HepG2 (cell line): ENCODE measurements around the gene ARHGAP29. TPM values are rescaled to one million over a fixed set of nuclear protein-coding genes. Genes with fewer than 3 reads are reported as not detected.

Experiments used
- ARNT ChIP-seq: fragments of 450-650 bp; IDR thresholded peaks from 2 replicates; pipeline ENCODE4 v1.6.1; 2017
- ATF3 ChIP-seq: sonication (generic); formaldehyde crosslinking; IDR thresholded peaks from 2 replicates; pipeline ENCODE4 v1.4.0; 2020; ENCODE audit warnings: missing genetic modification reagents
- ETS1 ChIP-seq: sonication (generic); formaldehyde crosslinking; IDR thresholded peaks from 2 replicates; pipeline ENCODE4 v1.4.0; 2020; ENCODE audit warnings: missing genetic modification reagents
- FIP1L1 ChIP-seq: fragments of 200-400 bp; formaldehyde crosslinking; IDR thresholded peaks from 2 replicates; pipeline ENCODE4 v1.6.1; 2018; ENCODE audit warnings: low read depth, mild to moderate bottlenecking, low read length, moderate library complexity, borderline replicate concordance; ENCODE audit not compliant: insufficient read depth
- HOXA3 ChIP-seq: sonication (generic); formaldehyde crosslinking; IDR thresholded peaks from 2 replicates; pipeline ENCODE4 v1.5.0; 2020; ENCODE audit warnings: missing genetic modification reagents
- HOXA5 ChIP-seq: sonication (generic); formaldehyde crosslinking; IDR thresholded peaks from 2 replicates; pipeline ENCODE4 v1.4.0; 2020; ENCODE audit warnings: missing genetic modification reagents
- JUN ChIP-seq: sonication (generic); formaldehyde crosslinking; IDR thresholded peaks from 2 replicates; pipeline ENCODE4 v1.4.0; 2020; ENCODE audit warnings: mild to moderate bottlenecking, missing genetic modification reagents
- KLF12 ChIP-seq: sonication (generic); formaldehyde crosslinking; IDR thresholded peaks from 2 replicates; pipeline ENCODE4 v1.4.0; 2020; ENCODE audit warnings: missing genetic modification reagents, borderline replicate concordance
- MIXL1 ChIP-seq: IDR thresholded peaks from 2 replicates; pipeline ENCODE4 v1.6.1; 2016
- MLLT10 ChIP-seq: sonication (generic); formaldehyde crosslinking; IDR thresholded peaks from 2 replicates; pipeline ENCODE4 v1.4.0; 2020; ENCODE audit warnings: missing genetic modification reagents
- NFKB2 ChIP-seq: sonication (generic); formaldehyde crosslinking; IDR thresholded peaks from 2 replicates; pipeline ENCODE4 v1.4.0; 2020; ENCODE audit warnings: missing genetic modification reagents, borderline replicate concordance
- PPARG ChIP-seq: conservative IDR thresholded peaks from 2 replicates; pipeline ENCODE4 v1.6.1; 2016; ENCODE audit warnings: missing biosample characterization, missing genetic modification reagents
- RAD21 ChIP-seq: fragments of 450-650 bp; formaldehyde crosslinking; IDR thresholded peaks from 2 replicates; pipeline ENCODE4 v1.5.0; 2020; ENCODE audit warnings: mild to moderate bottlenecking
- RAD51 ChIP-seq: fragments of 450-650 bp; IDR thresholded peaks from 2 replicates; pipeline ENCODE4 v1.6.1; 2016; ENCODE audit warnings: borderline replicate concordance
- RBM39 ChIP-seq: fragments of 200-400 bp; formaldehyde crosslinking; IDR thresholded peaks from one replicate; pipeline ENCODE4 v1.6.1; 2018; ENCODE audit warnings: antibody characterized with exemption, mild to moderate bottlenecking, low read depth, low read length; ENCODE audit not compliant: poor library complexity, severe bottlenecking
- REPIN1 ChIP-seq: sonication (generic); formaldehyde crosslinking; IDR thresholded peaks from 2 replicates; pipeline ENCODE4 v1.8.0; 2022; ENCODE audit warnings: missing genetic modification reagents, low read depth, mild to moderate bottlenecking, borderline replicate concordance
- RFXANK ChIP-seq: IDR thresholded peaks from 2 replicates; pipeline ENCODE4 v1.6.1; 2016
- TOE1 ChIP-seq: sonication (generic); formaldehyde crosslinking; IDR thresholded peaks from 2 replicates; pipeline ENCODE4 v1.4.0; 2020; ENCODE audit warnings: mild to moderate bottlenecking, missing genetic modification reagents
- TRIM24 ChIP-seq: sonication (generic); formaldehyde crosslinking; IDR thresholded peaks from 2 replicates; pipeline ENCODE4 v1.8.0; 2022; ENCODE audit warnings: mild to moderate bottlenecking, missing genetic modification reagents
- ZBTB1 ChIP-seq: sonication (generic); formaldehyde crosslinking; IDR thresholded peaks from 2 replicates; pipeline ENCODE4 v1.4.0; 2020; ENCODE audit warnings: missing genetic modification reagents, borderline replicate concordance
- ZBTB21 ChIP-seq: sonication (generic); formaldehyde crosslinking; IDR thresholded peaks from 2 replicates; pipeline ENCODE4 v1.4.0; 2020; ENCODE audit warnings: missing genetic modification reagents
- ZFP41 ChIP-seq: sonication (generic); formaldehyde crosslinking; IDR thresholded peaks from 2 replicates; pipeline ENCODE4 v1.4.0; 2020; ENCODE audit warnings: mild to moderate bottlenecking, missing genetic modification reagents, borderline replicate concordance
- ZNF225 ChIP-seq: sonication (generic); formaldehyde crosslinking; IDR thresholded peaks from 2 replicates; pipeline ENCODE4 v1.4.0; 2020; ENCODE audit warnings: mild to moderate bottlenecking, missing genetic modification reagents
- ZNF337 ChIP-seq: sonication (generic); formaldehyde crosslinking; IDR thresholded peaks from 2 replicates; pipeline ENCODE4 v1.5.1; 2020; ENCODE audit warnings: missing genetic modification reagents, low read depth, mild to moderate bottlenecking, borderline replicate concordance
- ZNF33B ChIP-seq: sonication (generic); formaldehyde crosslinking; IDR thresholded peaks from 2 replicates; pipeline ENCODE4 v1.5.1; 2020; ENCODE audit warnings: mild to moderate bottlenecking, missing genetic modification reagents
- ZNF414 ChIP-seq: sonication (generic); formaldehyde crosslinking; IDR thresholded peaks from 2 replicates; pipeline ENCODE4 v1.5.0; 2020; ENCODE audit warnings: missing genetic modification reagents
- ZNF468 ChIP-seq: sonication (generic); formaldehyde crosslinking; IDR thresholded peaks from 2 replicates; pipeline ENCODE4 v1.8.0; 2022; ENCODE audit warnings: mild to moderate bottlenecking, moderate library complexity, missing genetic modification reagents
- ZNF614 ChIP-seq: IDR thresholded peaks from 2 replicates; pipeline ENCODE4 v1.6.1; 2018; ENCODE audit warnings: missing biosample characterization, missing genetic modification reagents, inconsistent platforms, borderline replicate concordance
- ZNF740 ChIP-seq: sonication (generic); formaldehyde crosslinking; IDR thresholded peaks from 2 replicates; pipeline ENCODE4 v1.4.0; 2020; ENCODE audit warnings: missing genetic modification reagents
- ZNF878 ChIP-seq: sonication (generic); formaldehyde crosslinking; IDR thresholded peaks from 2 replicates; pipeline ENCODE4 v1.8.1; 2023; ENCODE audit warnings: mild to moderate bottlenecking, missing genetic modification reagents, moderate library complexity
- ZSCAN22 ChIP-seq: sonication (generic); formaldehyde crosslinking; IDR thresholded peaks from 2 replicates; pipeline ENCODE4 v1.4.0; 2020; ENCODE audit warnings: mild to moderate bottlenecking, missing genetic modification reagents
- polyA plus RNA-seq, 8 experiments: library from polyadenylated mRNA; depleted of rRNA in 3 of 8; stranded (reverse) in 7 of 8; unstranded in 1 of 8; fragments of >200 nt; fragmentation: Illumina TruSeq in 4 of 8; extraction: Trizol in 4 of 8; gene quantifications; 2 replicates each; pipeline versions ENCODE4 v1.2.1 to v1.2.3, GENCODE V29; 2011 to 2016; ENCODE audit warnings: low read depth in 4 of 8, missing spikeins in 1 of 8, mixed read lengths in 1 of 8; ENCODE audit not compliant: insufficient read depth in 1 of 8
- total RNA-seq, 5 experiments: library from RNA; depleted of rRNA; stranded (reverse); fragments of >200 nt; fragmentation: Illumina TruSeq; extraction: Trizol; gene quantifications; 2 replicates each; pipeline ENCODE4 v1.2.3, GENCODE V29; 2016; ENCODE audit warnings: low read depth in 1 of 5

The ARHGAP29 gene
- total and polyA plus RNA-seq, 2 of the 13 experiments (the other 11 are each of a cell fraction or from before 2014, with no cell fraction given) = 12.8 to 18.3 TPM

GRCh38 chr1:94237291-94238226, at the start of gene ARHGAP29 (continued):
- TF ChIP-seq ATF3 (CRISPR knock-in tag) (no peak), ZNF337 (CRISPR knock-in tag) (no peak), ZNF225 (no peak), ZNF878 (CRISPR knock-in tag) (no peak), ZNF614 (CRISPR knock-in tag) (no peak), RAD21 (CRISPR knock-in tag) (no peak), TOE1 (CRISPR knock-in tag) (0 out of 2 replicates have a peak, but pooled peaks have one; percentile 39), ZNF33B (CRISPR knock-in tag) (no peak; the same call in 1 of the 2 replicates), ZNF414 (CRISPR knock-in tag) (no peak), ZBTB1 (CRISPR knock-in tag) (no peak), RFXANK (CRISPR knock-in tag) (no peak), MLLT10 (CRISPR knock-in tag) (no peak), ARNT (no peak), HOXA5 (CRISPR knock-in tag) (no peak), ZSCAN22 (CRISPR knock-in tag) (no peak), ZNF740 (CRISPR knock-in tag) (no peak), PPARG (CRISPR knock-in tag) (no peak), ZBTB21 (CRISPR knock-in tag) (no peak), ETS1 (CRISPR knock-in tag) (no peak), KLF12 (CRISPR knock-in tag) (peak; percentile 62; the same call in 1 of the 2 replicates), RAD51 (no peak), ZNF468 (CRISPR knock-in tag) (no peak), RBM39 (no peak), REPIN1 (CRISPR knock-in tag) (peak; percentile 38; the same call in 1 of the 2 replicates), ZFP41 (no peak), FIP1L1 (no peak), MIXL1 (CRISPR knock-in tag) (no peak), TRIM24 (CRISPR knock-in tag) (no peak), HOXA3 (CRISPR knock-in tag) (peak; percentile 43; the same call in 1 of the 2 replicates), NFKB2 (CRISPR knock-in tag) (peak; percentile 48; the same call in 1 of the 2 replicates), JUN (CRISPR knock-in tag) (no peak)
